HG02885 (cell line): Measurements from ENCODE around the gene METTL18.
"Not testable (repeated sequence)": the region's sequence is repeated elsewhere in the genome, so short reads cannot be mapped to it uniquely, and the experiment has no call there.

Source experiments
- ATAC-seq: cut with Tn5 transposase; IDR thresholded peaks from one replicate; pipeline ENCODE4 v1.9.1; 2021; ENCODE audit warnings: mild to moderate bottlenecking; ENCODE audit not compliant: unreplicated experiment, poor library complexity

The METTL18 gene

GRCh38 chr1:169794530-169795416 is at the start of gene METTL18:
Gene METTL18 (minus strand): TSS chr1:169794907. CDS start chr1:169793695, 1,212 bp downstream.
- peak; percentile 96 for ATAC-seq

GRCh38 chr1:169838942-169839341 is 44.2 kb upstream of the METTL18 start:
- no peak for ATAC-seq

- ATAC-seq, result no peak
Measured at GRCh38 chr1:169836198-169836597, 41.5 kb upstream of the METTL18 start.

GRCh38 chr1:169835647-169836046 is 40.9 kb upstream of the METTL18 start:
- ATAC-seq, result no peak

GRCh38 chr1:169834869-169835268 is 40.2 kb upstream of the METTL18 start:
- no peak for ATAC-seq

- ATAC-seq, result no peak
Measured at GRCh38 chr1:169833179-169833901, 38.6 kb upstream of the METTL18 start.

- no peak for ATAC-seq
Measured at GRCh38 chr1:169829671-169830070, 35.0 kb upstream of the METTL18 start.

GRCh38 chr1:169824153-169824552 is 29.4 kb upstream of the METTL18 start:
- no peak for ATAC-seq

- no peak for ATAC-seq
Measured at GRCh38 chr1:169821500-169821899, 26.8 kb upstream of the METTL18 start.

- ATAC-seq, result no peak
Measured at GRCh38 chr1:169816617-169817016, 21.9 kb upstream of the METTL18 start.

GRCh38 chr1:169814265-169814664 is 19.6 kb upstream of the METTL18 start:
- ATAC-seq, result no peak

GRCh38 chr1:169812131-169812530 is 17.4 kb upstream of the METTL18 start:
- no peak for ATAC-seq

GRCh38 chr1:169811418-169812035 is 16.8 kb upstream of the METTL18 start:
- not testable (repeated sequence) for ATAC-seq

GRCh38 chr1:169809370-169810095 is 14.8 kb upstream of the METTL18 start:
- no peak for ATAC-seq

- no peak for ATAC-seq
Measured at GRCh38 chr1:169804941-169805340, 10.2 kb upstream of the METTL18 start.

GRCh38 chr1:169802888-169803287 is 8.2 kb upstream of the METTL18 start:
- no peak for ATAC-seq

GRCh38 chr1:169797281-169797680 is 2.6 kb upstream of the METTL18 start:
- no peak for ATAC-seq

- ATAC-seq, result no peak
Measured at GRCh38 chr1:169796274-169796810, 1.6 kb upstream of the METTL18 start.

GRCh38 chr1:169795687-169796086 is 980 bp upstream of the METTL18 start:
- ATAC-seq, result no peak

- ATAC-seq, result no peak
Measured at GRCh38 chr1:169793730-169794129, 977 bp downstream of the METTL18 start.
